Stimulated activated CD8-positive, alpha-beta memory T cell treated with anti-CD3 and anti-CD28 coated beads, Interleukin-12 subunit alpha, Interleukin-12 subunit beta, amount 100 ng/mL, for 1 hour (primary cell): ENCODE measurements around the gene TRPV4.

Source experiments
- DNase-seq: peaks from one replicate; pipeline ENCODE4 v3.0.0-alpha.2; 2020; ENCODE audit warnings: low read depth

TRPV4 gene

DNA sequence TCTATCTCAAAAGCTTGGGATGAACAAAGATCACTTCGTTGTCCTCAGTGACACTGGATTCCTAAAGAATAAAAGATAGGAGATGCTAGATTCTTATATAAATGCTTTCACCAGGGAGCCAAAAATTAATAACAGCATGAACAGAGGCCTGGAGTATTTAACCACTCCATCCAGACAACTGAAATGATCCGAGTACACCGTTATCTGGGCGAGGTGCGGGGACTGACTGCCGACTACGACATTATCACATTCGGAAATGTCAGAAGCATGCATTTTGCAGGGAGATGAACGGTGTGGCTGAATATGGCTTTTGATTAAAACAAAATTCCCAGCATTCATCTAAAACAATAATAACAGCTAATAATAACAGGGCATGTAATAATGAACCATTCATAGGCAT is 56.6 kb downstream of the TRPV4 start:
- no peak for DNase-seq

DNA sequence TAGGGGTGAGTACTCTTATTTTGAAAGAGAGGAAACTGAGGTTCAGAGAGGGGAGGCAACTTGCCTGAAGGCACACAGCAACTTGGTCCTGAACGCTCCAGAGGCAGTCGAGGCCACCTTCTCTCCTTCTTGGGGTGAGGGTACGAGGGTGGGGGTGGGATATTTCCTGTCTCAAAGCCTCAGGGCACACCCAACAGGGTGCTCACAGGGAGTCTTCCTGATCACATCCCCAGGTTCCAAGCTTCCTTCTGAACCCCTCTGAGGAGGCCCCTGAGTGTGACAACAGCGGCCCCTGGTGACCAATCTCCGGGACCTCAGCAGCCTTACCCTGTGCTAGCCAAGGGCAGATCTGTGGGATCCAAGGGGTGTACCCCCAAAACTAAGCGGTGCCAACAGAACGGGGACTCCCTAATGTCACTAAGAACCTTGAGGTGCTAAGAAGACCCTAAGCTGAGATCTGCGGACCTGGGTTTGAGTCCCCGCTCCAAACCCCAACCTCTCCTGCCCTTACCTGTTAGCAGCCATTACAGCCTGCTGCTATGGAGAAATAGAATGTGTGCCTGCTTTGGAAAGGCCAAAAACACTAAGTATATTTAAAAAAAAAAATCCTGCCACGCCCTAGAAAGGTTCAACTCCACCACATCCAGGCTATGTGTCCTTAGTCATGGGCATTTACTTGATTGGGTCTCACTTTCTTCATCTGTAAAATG is 57.9 kb downstream of the TRPV4 start:
- DNase-seq: peak; percentile 62

DNA sequence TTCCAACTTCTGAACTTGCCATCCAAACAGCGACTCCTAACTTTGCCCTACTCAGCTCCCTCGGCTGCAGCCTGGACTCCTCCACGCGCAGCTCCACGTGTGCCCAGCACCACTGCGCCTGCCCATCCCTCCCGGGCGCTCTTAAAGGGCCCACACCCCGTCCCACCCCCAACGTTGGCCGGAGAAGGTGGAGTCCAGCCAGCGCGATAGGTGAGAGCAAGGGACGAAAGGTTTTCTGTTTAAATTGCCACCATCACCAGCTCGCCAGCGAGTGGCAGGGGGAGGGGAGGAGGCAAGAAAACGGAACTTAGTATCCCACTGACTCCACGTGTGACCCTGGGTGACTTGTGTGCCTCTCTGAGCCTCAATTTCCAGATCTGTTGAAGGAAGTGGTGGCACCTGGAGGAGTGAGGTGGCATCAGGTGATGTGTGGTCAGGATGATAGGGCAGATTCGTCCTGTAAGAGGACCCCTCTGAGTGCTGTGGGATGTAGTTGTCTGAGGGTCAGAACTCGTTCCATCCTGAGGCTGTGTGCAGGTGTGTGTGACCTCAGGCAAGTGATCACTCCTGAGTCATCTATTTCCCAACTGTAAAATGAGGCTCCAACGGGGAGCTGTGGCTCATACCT is 59.7 kb downstream of the TRPV4 start:
- DNase-seq: no peak

DNA sequence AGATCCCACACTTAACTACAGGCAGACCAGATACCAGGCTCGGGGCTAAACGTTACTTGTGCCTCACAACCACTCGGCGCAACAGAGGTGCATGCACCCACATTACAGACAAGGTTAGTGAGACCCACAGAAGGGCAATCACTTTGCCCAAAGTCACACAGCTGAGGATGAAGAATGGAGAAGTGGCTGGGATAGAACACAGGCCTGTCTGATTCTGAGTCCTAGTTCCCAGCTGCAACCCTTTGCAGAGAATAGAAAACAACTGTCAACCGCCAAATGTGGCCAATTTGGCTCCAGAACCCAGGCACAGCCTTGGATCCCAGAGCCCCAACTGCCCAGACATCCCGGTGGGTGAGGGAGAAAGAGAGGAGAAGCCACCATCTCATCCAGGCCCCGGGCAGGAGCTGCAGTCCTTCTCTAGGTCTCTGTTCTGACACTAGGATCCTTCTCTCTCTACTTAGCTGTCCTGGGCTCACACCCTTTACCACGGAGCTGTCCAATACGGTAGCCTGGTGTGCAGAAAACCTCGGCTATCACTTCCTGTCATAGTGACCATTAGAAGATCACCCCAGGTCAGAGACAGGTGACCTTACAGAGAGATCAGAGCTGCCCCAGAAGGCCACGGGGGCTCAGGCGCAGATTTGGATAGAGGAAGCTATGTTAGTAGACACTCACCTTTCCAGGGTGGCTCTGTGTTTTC is 60.4 kb downstream of the TRPV4 start:
- no peak for DNase-seq

DNA sequence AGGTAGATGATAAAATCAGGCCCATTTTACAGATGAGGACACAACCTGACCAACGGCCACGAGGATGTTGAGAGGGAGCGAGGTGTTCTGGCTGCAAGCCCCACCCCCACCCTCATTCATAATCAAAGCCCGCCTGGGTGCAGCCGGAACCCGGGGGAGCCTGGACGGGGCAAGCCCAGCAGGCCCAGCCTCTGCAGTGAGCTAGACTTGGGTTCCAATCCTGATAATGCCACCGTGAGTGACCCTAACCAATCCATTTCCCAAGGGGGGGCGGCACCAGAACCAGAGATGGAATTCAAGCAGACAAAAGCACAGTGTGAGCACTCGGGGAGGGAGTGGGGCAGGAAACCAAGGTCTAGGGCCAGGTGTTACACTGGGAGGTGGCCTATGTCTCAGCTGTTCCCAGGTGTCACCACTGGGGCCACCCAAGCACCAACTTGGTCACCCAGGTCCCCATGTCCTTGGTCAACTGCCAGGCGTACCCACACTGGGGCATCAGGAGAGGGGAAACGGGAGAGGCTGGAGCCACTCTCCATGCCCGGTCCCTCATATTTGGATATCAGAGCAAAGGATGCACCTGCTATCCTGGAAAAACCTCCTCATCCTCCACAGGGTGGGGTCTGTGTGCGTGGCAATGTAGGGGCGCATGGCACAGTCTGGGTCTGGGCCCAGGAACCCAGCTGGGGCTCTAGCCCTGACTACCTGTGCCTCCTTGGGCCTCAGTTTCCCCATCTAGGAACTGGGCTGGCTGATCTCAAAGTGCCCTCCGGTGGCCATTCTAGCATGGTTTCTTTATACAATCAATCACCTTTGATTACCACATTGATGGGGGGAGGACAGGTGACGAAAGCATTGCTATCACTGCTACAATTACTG is 61.2 kb downstream of the TRPV4 start:
- no peak for DNase-seq

DNA sequence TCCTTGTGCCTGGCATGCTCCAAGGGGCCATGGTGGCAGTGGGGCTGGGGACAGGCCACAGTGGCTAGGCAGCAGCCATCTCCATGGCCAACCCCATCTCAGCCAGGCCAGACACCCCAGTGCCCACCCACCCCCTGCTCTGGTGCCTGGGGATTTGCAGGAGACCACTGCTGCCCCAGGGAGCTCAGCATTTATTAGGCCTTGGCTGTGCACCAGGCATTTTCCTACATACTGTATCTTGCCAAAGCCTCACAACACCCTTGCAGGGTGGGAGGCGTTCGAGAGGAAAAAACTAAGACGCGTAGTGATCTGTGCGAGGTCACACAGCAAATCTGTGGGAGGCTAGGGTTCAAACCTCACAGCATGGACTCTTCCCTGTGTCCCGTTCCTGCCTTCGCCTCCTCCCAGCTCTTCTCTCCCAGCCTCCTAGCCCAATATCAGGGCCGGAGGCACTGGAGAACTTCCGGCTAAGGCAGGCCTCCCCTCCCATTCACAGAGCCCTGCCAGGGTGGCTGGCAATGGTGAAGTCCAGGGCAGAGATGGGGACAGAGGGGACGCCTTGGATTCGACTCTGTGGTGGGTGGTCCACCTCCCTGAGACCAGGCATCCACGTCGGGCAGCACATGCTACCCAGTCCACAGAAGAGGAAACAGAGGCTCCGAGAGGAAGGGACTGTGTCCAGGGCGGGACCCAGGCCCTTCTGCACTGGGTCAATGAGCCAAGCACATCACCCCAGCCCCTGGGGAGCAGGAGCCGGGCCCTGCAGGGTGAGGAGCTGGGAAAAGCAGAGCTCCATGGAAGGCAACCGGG is 62.1 kb downstream of the TRPV4 start:
- no peak for DNase-seq

DNA sequence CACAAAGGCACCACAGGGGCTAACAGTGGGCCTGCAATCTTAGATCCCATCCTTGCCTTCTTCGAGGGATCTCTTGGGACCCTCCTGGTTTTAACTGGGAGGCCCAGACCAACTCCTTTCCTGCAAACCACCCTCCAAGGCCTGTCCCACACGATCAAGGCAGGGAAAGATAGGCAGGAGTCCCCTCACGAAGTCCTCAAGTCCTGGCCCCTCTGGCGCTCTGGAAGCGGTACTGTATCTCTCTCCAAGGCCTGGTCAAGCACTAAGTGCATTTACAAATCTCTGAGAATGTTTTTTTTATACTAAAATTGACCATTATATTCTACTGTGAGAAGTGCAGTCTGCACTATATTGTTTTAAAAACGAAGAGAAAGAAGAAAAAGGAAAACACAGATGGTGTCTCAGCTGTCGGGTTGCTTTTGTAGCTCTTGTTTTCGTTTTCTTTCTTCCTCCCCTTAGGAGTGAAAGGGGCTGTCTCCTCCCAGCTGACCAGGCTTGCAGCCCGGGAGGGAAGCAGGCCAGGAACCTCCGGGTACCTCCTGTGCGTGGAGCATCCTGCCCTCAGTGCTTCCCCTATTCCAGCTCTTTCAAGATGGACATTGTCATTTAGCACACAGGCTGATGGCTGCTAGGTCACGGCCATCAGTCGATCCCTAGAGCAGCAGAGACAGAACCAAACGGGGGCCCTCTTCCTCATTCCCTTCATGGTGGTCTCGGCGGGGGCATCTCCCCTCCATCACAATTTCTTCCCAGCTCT is 62.9 kb downstream of the TRPV4 start:
- no peak for DNase-seq

DNA sequence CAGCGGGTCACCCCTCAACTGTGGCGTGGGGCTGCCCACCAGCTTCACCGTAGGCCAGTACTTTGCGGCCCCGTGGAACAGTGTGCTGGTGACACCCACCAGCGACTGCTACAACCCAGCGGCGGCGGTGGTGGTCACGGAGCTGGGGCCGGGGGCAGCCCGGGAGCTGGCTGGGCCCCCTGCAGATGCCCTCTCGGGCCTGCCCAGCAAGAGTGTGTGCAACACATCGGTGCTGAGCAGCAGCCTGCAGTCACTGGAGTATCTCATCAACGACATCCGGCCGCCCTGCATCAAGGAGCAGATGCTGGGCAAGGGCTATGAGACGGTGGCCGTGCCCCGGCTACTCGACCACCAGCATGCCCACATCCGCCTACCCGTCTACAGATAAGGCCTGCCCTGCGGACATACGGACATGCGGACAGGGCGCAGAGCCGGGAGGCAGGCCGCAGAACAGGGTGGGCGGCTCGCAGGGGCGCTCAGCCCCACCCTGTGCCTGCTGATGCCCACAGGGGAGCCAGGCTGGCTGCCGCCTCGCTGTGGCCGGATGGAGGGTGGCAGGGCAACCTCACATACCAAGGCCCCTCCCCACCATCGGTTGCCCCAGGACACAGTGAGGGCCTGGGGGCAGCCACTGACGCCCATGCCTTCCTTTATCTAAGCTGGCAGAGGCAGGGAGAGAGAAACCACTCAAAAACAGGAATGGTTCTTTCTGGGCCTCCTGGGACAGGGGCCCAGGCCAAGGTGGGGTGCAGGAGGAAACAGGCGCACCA is 64.1 kb downstream of the TRPV4 start:
- no peak for DNase-seq

DNA sequence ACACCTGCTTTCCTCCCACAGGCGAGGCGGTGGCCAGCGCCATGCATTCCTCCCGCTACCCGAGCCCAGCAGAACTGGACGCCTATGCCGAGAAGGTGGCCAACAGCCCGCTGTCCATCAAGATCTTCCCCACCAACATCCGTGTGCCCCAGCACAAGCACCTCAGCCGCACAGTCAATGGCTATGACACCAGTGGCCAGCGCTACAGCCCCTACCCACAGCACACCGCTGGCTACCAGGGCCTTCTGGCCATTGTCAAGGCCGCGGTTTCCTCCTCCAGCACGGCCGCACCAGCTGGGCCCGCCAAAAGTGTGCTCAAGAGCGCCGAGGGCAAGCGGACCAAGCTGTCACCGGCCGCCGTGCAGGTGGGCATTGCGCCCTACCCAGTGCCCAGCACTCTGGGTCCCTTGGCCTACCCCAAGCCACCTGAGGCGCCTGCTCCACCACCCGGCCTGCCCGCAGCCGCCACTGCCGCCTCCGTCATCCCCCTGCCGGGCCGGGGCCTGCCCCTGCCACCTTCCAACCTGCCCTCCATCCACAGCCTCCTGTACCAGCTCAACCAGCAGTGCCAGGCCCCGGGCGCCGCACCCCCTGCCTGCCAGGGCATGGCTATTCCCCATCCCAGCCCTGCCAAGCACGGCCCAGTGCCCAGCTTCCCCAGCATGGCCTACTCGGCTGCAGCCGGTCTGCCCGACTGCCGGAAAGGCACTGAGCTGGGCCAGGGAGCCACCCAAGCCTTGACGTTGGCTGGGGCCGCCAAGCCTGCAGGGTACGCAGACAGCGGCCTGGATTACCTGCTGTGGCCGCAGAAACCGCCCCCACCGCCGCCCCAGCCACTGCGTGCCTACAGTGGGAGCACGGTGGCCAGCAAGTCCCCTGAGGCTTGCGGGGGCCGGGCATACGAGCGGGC is 65.0 kb downstream of the TRPV4 start:
- DNase-seq: no peak

DNA sequence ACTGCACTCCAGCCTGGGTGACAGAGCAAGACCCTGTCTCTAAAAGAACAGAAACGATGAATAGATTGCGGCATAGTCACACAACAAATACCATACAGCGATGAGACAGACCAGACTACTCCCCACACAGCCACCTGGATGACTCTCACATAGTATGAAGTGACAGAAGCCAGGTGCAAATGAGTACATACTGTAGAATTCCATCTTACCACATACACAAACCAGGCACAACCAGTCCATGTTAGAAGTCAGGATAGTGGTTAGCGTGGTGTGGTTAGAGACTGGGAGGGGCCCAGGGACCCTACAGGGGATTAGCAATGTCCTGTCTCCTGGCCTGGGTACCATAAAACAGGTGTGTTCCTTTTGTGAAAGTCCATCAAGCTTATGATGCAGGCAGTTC is 65.7 kb downstream of the TRPV4 start:
- DNase-seq: no peak

DNA sequence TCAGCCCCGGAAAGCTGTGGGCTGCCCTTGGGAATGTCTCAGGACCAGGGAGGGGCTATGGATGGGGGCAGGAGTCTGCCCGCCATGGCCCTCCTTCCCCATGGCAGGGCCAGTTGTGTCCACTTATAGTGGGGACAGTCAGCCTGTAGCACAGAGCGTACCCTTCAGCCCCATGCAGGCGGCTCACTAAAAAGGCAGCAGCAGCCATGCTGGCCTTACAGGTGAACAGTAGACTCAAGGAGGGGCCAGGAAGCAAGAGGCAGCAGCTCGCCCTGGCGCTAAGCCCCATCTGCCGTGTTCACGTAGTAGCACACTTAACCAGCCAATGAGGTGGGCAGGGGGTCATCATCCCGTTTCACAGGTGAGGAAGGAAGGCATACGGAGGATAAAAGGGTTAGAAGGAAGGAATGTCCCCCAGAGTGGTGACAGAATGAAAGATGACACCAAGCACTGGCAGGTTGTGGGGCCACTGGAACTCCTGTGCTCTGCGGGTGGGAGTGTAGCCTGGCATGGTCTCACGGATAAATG is 66.9 kb downstream of the TRPV4 start:
- DNase-seq: no peak

DNA sequence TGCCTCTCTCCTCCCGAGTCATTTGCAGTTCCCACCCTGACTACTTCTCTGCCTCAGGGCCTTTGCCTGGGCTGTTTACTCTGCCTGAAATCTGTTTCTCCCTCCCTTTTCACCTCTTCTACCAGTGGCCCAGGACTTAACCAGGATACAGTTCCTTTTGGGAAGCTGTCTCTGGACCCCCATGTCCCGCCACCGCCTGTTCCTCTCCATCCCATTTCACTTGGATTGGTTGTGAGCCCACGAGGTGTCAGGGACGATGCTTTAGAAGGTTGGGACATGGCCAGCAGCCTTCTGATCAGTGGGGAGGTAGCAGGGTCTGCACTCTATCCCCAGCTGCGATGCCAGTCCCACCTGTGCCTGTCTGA is 67.8 kb downstream of the TRPV4 start:
- DNase-seq: no peak

DNA sequence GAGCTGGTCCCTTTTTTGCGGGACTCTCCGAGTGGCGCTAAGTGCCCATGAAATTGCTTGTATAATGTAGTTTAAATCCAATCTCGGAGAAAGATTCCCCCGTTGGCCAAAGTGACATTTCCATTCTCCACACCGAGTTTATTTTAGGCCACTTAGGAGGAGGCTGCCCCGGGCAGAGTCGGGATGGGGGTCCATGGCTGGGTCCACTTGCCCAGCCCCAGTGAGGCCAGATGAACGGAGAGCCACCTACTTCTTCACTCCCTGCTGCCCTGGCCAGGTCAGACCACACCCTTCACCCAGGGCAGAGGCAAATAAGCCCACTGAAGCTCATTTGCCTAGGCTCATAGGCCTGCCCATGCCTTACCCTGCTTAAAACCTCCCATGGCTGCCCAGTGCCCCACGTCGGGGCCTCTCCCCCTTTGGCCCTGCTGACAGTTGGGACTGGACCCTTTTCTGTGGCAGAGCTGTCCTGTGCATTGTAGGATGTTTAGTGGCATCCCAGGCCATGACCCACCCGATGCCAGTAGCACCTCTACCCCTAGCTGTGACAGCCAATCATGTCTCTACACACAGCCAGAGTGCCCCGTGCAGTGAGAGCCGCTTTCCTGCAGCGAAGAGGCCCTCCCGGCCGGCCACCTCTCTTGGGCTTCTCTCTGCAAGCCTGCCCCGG is 68.3 kb downstream of the TRPV4 start:
- no peak for DNase-seq

DNA sequence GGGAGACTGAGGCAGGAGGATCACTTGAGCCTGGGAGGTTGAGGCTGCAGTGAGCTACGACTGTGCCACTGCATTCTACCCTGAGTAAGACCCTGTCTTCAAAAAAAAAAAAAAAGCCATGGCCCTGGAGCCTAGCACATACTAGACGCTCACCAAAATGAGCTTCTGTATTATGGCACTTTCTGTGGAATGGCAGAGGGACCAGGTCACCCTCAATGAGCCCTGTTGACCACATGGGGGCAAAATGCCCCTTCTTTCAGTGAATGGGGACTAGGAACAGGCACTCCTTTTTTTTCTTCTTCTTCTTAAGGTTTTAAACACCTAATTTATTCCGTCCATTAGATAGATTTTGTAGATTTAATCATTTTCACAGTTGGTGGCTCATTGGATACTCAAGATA is 69.1 kb downstream of the TRPV4 start:
- no peak for DNase-seq

DNA sequence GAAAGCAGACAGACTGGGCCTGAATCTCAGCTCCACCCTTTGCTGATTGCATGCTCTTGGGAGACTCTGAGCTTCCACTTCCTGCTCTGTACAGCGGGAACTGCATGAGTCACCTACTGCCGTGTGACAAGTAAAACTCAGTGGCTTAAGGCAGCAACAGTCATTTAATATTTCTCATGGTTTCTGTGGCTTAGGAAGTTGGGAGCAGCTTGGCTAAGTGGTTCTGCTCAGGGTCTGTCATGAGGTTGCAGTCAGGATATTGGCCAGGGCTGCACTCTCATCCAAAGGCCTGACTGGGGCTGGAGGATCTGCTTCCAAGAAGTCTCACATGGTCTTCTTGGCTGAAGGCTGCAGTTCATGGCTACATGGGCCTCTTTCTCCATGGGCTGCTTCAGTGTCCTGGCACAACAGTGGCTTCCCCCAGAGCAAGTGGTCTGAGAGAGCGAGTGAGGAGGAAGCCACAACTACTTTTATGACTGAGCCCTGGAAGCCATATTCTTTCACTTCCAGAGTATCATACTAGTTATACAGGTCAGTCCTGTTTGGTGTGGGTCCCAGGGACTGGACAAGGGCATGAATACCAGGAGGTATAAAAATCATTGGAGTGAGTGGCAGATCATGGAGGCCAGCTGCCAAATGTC is 69.9 kb downstream of the TRPV4 start:
- no peak for DNase-seq

DNA sequence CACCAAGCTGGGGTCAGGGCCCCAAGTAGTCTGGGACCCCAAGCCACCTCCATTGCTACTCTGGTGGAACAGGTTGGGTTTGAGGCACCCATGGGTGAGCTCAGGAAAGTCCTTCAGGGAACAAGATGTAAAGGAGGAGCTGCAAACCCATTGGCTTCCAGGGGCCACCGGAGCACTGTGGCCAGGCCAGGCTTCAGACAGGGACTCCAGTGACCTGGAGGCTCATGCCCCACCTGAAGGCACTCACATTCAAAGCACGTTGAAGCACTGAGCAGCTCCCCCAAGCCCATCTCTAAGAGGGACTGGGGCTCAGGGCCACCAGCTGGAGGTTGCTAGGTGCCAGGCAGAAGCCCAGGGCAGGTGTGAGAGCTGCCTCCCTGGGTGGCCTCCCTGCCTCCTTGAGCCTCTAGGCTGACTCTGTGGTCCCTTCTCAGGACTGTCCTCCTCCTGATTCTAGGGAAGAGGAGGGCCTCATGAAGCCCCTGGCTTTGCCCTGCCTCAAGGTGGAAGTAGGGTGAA is 70.5 kb downstream of the TRPV4 start:
- no peak for DNase-seq

DNA sequence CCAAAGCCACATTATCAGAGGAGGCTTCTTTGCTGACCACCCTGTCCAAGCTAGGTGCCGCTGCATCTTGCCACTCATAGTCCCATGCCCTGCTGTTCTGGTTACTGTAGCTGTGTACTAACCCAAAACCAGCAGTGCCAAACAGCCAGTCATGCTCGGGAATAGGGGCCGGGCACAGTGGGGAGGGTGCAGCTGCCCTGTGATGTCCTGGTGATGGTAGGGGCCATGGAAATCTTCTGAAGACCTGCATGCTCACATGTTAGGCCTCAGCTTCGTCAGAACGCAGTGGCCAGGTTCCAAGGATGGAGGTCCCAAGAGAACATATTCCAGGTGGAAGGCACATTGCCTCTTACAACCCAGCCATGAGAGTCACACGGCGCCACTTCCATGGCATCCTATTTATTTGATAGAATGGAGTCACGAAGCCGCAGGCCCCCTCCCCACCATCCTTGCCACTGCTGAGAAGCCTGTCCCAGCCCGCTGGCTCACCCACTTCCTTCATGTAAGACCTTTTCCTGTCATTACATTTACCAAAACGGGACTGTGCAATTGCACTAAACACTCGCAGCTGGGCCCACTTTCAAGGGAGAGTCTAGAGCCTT is 71.0 kb downstream of the TRPV4 start:
- no peak for DNase-seq
